ENCODE data around the gene ANKRD30BL.
"Not testable (repeated sequence)": the region's sequence is repeated elsewhere in the genome, so short reads cannot be mapped to it uniquely, and the experiment has no call there.

The ANKRD30BL gene, protein sequence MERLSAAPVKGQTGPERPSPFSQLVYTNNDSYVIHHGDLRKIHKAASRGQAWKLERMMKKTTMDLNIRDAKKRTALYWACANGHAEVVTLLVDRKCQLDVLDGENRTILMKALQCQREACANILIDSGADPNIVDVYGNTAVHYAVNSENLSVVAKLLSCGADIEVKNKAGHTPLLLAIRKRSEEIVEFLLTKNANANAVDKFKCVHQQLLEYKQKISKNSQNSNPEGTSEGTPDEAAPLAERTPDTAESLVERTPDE
- 0.09 to 0.26 reads per million in 2 donors for total RNA-seq

DNA sequence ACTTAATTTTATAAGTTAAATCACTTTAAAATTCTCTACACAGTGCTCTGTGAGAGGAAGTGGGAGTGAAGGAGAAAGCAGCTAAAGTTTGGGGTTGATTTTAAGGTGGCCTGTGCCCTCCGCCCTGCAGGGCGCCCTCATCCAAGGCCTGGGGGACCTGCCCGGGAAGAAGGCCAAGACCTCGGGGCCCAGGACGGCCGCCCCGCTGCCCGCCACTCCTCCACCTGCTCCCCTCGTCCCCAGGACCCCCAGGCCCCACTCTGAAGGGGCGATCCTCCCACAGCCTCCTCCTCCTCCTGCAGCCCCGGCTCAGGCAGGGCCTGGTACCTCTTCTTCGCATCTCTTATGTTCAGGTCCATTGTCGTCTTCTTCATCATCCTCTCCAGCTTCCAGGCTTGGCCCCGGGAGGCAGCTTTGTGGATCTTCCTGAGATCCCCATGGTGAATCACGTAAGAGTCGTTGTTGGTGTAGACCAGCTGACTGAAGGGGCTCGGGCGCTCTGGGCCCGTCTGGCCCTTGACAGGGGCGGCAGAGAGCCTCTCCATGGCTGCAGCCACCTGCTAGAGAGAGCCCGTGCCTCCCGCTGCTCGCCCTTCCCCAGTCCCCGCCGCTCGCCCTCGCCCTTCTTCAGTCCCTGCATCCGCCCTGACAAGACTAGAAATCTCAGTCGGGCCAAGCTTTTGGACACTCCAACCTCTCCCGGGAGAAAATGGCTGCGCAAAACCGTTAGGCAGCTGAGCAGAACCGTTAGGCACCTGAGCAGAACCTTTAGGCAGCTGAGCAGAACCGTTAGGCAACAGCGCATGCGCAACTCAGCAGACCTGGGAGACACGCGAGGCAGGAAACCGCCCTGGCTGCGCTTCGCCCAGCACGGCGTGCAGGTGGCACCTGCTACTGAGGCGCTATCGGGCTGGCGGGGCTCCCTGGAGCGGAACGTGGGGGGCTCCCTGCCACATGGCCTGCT is at the start of gene ANKRD30BL:
ANKRD30BL (minus strand) TSS at position 792 of the 964 bp plus-strand sequence; CDS start at position 545, 247 bp downstream.
- DNase-seq: not testable (repeated sequence)

DNA sequence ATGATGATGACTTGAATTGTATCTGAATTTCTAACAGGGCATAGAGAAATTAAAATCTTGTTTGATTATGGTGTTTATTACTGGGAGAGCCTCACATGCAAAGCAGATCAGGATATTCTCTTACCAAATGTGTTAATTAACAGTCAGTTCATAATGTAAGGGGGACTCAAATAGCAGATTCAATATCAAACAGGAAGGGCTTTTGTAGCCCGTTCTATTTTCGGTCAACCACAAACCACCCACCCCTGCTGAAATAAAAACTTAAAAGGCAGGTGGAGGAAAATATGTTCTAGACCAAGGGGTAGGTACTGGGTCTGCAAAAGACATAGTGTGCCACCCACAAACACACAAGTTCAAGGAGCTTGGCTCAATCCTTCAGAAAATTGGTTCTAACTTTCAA is 41.1 kb upstream of the ANKRD30BL start:
- DNase-seq: not testable (repeated sequence)

DNA sequence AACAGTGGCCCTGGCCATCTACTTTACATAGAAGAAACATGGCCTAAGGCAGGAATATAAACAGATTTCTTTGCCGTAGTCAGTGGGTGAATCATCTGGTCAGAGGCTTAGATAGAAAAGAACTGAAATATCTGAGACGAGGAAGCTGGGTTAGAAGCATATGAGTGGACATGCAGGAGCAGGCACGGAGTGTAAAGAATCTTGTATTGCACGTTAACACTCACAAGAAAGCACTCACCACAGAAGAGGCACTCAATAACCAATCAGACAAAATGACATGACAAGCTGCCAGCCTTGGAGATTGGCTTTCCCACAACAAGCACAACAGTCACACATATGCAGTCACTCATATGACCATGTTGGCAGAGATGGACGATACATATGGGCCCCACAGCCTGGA is 31.1 kb upstream of the ANKRD30BL start:
- not testable (repeated sequence) for DNase-seq

DNA sequence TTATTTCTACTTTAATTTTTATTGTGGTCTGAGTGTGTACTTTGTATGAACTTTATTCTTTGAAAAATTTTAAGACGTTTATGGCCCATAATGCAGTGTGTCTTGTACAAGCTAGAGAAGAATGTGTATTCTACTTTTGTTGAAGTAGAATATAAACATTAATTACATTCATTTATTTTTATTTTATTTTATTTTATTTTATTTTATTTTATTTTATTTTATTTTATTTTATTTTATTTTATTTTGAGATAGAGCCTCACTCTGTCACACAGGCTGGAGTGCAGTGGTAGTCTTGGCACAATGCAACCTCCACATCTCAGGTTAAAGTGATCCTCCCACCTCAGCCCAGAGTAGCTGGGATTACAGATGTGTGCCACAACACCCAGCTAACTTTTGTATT is 5.3 kb upstream of the ANKRD30BL start:
- not testable (repeated sequence) for DNase-seq

DNA sequence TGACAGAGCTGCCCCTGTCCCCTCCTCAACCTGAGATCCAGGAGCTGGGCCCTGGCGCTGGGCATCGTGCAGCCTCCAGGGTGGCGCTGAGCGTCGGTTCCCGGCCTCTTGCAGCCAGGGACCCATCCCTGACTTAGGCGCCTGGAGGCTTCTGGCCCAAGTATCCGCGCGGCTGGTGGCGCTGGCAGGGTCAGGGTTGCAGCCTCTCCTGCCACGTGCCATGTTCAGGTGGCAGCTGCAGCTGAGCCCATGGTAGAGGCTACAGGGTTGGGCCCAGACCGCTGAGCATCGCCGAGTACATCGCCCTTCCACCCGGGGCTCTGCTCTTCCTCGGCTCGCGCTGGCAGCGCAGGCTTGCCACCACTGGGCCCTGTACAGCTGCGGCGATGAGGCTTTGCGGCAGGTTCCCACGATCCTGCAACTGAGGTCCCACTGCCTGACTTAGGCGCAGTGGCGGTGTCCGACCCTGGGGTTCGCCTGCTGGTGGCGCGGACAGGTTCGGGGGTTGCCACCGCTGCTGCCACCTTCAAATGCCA is 441 bp upstream of the ANKRD30BL start:
- DNase-seq: not testable (repeated sequence)

DNA sequence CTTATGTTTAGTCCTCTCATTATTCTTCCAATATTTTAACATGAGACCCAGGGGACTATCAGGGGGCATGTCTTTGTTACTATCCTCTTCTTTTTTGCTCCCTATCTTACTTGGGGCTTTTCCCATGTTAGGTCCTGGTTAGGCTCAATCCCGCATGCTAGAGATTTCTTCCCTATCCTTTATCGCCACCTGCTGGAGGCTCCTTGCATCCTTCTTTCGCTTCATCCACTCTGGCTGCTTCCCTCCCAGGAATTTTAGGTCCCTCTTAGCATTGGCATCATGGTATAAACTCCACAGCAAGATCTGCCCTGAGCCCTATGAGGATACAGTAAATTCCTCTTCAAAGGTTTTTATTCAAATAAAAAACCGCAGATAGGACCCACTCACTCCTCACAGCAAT is 15.0 kb downstream of the ANKRD30BL start:
- DNase-seq: not testable (repeated sequence)
